Stimulated activated CD4-positive, alpha-beta T cell treated with anti-CD3 and anti-CD28 coated beads, Interleukin-12 subunit alpha, Interleukin-12 subunit beta, amount 100 ng/mL, for 24 hours (primary cell): Measurements from ENCODE around the gene ZNF630.
"Not testable (repeated sequence)": the region's sequence is repeated elsewhere in the genome, so short reads cannot be mapped to it uniquely, and the experiment has no call there.

Source experiments
- DNase-seq, 2 experiments: peaks; one replicate each; pipeline ENCODE4 v3.0.0-alpha.2; 2020; ENCODE audit warnings: low read depth in 2 of 2

Gene ZNF630

GRCh38 chrX:48071064-48071985, at the start of gene ZNF630:
TSS of gene ZNF630 (minus strand) at chrX:48071640. CDS start at chrX:48066886, 4,754 bp downstream.
- DNase-seq, result peak; percentile 17 to 52

- no peak for DNase-seq
Measured at GRCh38 chrX:48107717-48108116, 36.3 kb upstream of the ZNF630 start.

DNA sequence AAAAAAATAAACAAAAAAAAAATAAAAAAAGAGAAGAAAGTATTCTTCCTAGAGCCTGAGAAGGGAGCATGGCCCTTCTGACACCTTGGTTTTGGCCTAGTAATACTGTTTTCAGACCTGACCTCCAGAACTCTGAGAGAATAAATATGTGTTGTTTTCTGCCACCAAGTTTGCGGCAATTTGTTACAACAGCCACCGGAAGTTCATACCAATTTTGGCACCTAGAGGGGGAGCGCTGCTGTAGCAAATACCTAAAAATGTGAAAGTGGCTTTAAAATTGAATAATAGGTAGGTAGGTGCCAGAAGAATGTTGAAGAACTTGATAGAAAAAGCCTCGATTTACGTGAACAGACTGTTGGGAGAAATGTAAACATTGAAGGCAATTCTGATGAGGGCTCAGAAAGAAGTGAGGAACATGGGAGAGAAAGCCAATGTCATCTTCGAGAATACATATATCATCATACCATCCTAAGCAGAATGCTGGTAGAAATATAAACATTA, 31.5 kb upstream of the ZNF630 start:
- DNase-seq, result no peak

DNA sequence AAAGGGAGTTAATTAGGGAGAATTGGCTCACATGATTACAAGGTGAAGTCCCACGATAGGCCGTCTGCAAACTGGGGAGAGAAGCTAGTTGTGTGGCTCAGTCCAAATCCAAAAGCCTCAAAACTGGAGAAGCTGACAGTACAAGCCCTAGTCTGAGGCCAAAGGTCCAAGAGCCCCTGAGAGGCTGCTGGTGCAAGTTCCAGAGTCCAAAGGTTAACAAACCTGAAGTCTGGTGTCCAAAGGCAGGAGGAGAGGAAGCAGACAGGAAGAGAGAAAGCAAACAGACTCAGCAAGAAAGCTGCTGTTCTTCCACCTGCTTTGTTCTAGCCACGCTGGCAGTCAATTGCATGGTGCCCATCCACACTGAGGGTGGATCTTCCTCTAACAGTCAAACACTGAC, 30.0 kb upstream of the ZNF630 start:
- DNase-seq, result no peak

- DNase-seq, result not testable (repeated sequence)
Measured at GRCh38 chrX:48092558-48092957, 21.1 kb upstream of the ZNF630 start.

DNA sequence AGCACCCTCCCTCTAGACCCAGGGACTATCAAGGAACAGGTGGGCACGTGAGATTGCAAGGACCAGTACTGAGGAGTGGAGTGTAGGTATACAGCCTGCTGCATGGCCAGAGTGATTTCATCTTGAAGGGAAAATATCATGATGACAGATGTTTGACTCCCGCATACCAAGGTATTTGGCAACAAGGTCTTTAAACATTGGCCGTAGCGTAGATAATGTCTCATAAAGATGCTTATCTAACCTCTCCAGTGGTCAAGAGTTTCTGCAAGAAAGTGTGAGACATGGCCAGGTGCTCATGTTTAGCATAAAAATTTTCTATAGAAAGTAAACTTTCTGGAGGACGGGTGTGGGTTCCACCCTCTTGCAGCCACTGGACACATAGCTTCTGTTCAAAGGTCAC, 18.7 kb upstream of the ZNF630 start:
- DNase-seq, result no peak

DNA sequence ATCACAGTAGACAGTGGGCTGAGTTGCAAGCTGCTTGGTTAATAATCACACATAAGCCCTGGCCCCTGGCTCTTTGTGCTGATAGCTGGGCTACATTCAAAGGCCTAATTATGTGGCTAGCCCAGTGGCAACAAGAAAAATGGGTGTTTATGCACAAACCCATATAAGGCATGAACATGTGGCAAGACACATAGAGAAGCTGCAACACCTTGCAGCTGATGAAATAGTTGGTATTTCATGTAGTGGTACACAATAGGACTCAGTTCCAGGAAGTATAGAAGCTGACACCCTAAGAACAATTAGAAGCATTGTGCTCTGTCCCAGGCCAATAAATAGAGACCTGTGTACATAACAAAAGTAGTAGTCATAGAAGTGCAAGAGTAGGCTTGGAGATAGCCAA, 14.6 kb upstream of the ZNF630 start:
- no peak for DNase-seq

DNA sequence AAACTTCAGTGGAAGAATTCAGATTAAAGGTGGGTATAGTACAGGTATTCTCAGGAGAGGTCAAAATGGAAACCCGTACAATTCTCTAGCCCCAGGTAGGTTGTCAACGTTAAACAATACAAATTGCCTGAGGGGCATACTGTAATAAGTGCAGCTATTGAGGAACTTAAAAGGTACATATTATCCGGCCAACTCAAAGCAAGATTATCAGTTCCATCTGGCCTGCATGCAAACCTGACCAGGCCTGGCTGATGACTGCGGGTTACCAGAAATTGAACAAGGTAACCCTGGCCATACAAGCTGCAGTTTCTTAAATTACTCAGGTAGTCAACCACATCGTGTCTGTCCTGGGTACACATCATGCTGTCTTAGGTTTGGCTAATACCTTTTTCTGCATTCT, 12.3 kb upstream of the ZNF630 start:
- DNase-seq, result no peak

DNA sequence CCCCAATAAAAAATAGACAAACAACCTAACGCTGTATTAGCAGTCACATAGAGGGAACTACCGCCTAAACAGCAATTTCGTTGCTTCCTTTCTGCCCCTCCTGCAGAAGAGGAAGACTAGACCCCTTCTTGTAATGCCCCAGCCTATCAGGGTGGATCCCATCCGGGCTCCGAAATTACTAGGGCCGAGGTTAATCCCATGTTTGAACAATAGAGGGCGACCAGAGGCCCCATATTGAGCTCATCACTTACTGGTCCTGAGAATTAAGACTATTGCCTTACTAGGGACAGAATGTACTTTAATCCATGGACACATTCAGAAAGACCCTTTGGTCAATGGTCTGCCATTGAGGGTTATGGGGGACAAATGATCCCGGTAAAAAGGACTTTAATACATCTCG, 11.8 kb upstream of the ZNF630 start:
- peak; percentile 2 to 20 for DNase-seq

- DNase-seq, result no peak
Measured at GRCh38 chrX:48076343-48076742, 4.9 kb upstream of the ZNF630 start.

DNA sequence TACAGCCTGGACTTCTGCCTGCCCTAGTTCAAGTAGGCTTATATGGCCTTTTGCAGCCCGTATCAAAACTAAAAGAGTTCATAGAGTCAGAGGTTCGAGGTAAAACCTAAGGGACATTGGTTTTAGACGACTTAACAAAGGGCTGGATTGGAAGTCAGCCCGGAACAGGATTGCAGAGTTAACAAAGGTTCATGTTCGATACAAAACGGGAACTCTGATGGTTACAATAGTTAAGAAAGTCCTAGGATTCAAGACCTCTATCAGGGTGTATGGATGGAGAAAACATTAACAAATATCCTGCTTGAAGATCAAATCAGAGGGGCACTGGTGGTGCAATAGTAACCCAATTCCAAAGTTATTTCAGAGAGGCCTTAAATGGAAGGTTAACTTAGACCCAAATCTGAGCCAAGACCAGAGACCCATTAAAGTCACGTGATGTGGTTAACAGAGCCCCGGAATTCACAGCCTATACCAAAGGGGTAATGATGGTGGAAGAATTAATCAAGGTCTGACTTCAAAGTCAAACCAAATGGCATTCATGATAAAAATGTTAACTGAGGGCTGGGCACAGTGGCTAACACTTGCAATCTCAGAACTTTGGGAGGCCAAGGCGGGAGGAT, 656 bp upstream of the ZNF630 start:
- no peak for DNase-seq

DNA sequence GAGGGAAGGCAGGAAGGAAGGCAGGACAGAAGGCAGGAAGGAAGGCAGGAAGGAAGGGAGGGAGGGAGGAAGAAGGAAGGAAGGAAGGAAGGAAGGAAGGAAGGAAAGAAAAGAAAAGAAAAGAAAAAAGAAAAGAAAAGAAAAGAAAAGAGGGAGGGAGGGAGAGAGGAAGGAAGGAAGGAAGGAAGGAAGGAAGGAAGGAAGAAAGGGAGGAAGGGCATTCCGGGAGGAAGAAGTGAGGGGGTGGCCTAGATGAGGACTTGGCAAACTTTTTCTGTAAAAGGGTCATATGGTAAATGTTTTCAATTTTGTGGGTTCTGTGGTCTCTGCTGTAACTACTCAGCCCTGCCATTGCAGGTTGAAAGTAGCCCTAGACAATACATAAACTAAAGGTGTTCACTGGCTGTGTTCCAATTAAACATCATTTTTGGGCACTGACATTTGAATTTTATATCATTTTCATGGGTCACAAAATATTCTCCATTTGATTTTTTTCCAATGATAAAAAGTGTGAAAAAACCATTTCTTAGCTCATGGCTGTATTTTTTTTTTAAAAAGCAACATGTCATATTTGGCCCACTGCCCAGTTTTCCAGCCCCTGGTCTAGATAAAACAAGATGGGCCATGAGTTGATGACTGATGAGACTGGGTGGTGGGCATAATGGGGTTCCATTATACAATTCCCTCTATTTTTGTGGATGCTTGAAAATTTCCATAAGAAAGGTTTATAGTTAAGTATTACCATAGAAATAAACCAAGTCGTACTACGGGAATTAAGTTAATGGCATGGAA, 3.1 kb downstream of the ZNF630 start:
- DNase-seq, result no peak

GRCh38 chrX:48064261-48064660, 7.2 kb downstream of the ZNF630 start:
- DNase-seq, result no peak

GRCh38 chrX:48059296-48059639, 12.2 kb downstream of the ZNF630 start:
- DNase-seq, result no peak

GRCh38 chrX:48058621-48059295, 12.7 kb downstream of the ZNF630 start:
- no peak for DNase-seq

- no peak for DNase-seq
Measured at GRCh38 chrX:48046846-48047245, 24.6 kb downstream of the ZNF630 start.

DNA sequence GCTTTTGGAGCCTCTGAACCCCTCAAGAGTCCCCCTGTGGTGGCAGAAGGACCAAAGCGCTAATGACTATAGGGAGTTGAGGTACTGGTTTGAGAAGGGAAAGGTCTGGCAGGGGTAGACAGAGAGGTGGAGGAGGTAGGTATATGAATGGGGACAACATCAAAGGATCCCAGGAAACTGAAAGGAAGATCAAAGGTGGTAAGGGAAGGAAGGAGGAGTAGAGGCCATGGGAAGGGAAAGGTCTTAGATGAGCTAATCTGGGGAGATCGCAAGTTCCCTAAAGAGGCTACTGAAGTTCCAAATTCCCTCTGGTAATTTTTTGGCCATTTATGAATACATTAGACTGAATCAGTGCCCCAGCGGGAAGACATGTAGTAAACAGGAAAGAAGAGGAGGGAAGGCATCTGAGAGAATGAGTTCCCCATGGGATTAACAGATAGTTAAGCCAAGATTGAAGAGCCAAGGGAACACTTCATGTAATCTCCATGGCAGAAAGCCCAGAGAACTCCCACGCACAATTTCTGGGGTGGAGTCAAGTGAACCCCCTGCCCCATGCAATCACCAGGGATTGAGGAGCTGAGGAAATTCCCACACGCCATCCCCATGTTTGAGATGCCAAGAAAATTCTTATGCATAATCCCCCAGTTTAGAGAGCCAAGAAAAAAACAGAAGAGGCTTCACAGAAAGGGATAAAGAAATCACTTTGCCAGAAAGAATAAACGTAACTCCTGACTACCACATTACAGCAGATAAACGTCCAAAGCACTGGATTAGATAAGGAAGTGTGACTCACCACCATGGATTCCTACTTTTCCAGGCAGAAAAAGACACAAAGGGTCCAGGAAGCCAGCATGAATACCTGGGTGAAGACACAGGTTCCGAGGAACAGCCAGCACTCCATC, 25.8 kb downstream of the ZNF630 start:
- DNase-seq, result no peak

DNA sequence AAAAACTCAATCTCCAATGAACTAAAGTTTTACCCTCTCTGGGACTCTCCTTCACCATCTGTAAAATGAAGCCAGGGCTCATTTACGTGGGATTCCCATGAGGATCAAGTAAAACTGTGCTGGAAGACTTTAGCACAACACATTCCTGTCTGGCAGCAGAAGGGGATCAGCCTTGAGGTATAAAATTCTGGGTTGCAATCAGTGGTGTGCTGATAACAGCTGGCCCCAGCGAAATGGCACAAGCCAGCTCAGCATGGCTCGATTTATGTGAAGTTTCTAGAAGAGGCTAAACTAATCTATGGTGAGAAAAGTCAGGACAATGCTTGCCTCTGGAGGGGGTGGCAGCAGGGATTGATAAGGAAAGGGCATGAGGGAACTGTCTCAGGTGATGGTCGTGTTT, 28.4 kb downstream of the ZNF630 start:
- no peak for DNase-seq

GRCh38 chrX:48035891-48036290, 35.5 kb downstream of the ZNF630 start:
- DNase-seq, result no peak

GRCh38 chrX:48030641-48031173, 40.7 kb downstream of the ZNF630 start:
- DNase-seq, result not testable (repeated sequence)
